ENCODE data around the gene RCN2. TPM values are rescaled to one million over a fixed set of nuclear protein-coding genes. Genes with fewer than 3 reads are reported as not detected.

The RCN2 gene
- total RNA-seq, 1 donor from 2014 or later, result 35.9 TPM

GRCh38 chr15:76994496-76994895 is 62.9 kb downstream of the RCN2 start:
- DNase-seq (ENCODE audit: low read depth in 2 of 2), result no peak

DNA sequence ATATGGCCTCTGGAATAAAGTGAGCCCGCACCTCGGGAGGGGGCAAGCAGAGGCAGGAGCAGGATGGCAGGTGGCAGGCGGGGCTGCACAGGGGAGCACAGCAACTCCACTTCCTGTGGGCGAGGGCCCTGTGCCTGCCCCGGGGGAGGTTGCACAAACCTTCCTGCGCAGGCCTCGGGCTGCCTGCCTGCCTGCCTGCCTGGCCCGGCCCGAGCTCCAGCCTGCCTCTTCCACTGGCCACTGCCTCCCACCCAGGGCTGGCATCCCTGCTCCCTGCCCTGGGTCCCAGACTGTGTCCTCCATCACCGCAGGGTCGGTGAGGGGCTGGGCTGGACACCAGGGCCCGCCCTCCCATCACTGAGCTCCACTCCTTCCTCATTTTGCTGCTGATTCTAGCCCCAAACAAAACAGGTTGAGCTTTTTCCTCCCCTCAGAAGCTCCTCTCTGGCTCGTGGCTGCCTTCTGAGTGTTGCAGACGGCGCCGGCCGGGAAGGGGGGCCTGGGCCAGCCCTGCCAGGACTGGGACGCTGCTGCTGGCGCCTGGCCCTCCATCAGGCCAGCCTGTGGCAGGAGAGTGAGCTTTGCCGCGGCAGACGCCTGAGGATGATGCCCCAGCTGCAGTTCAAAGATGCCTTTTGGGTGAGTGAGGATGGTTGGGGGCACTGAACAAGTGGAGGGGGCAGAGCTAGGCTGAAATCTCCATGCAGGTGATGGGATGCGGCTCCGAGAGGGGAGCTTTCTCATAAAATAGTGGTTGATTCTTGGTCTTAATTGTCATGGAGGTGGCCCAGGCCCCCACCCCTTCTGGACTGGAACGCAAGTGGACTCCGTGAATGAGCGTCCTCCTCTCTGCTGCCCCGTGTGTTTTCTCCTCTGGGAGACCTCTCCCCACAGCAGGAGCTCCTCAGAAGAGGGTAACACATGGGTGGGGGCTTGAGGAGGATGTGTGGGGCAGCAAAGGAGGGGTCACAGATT is 63.7 kb downstream of the RCN2 start, which contains the start of gene PSTPIP1:
TSS of gene PSTPIP1 (plus strand) at position 156 of the 975 bp plus-strand sequence. CDS start at position 604, 448 bp downstream.
- DNase-seq (ENCODE audit: low read depth in 2 of 2), result no peak

DNA sequence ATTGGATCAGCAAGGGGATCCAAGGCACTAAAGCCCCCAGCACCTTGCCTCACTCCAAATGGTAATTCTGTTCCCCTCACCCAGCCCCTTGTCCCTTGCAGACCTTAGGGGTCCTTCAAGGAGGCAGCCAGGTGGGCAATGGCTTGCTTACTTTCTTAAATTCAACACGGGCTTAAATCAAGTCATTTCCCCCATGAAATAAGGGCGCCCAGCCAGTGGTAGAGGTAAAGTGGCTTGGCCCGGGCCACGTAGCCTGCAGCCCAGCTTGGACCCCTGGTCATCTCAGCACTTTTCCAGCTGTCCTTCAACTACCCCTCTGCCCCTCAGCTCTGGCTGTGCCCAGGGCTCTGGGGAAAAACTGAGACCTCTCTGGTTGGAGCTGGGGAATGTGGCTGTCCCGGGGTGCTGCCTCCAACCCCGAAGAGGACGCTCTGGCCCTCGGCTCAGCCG is 64.6 kb downstream of the RCN2 start:
- DNase-seq (ENCODE audit: low read depth in 2 of 2), result no peak

DNA sequence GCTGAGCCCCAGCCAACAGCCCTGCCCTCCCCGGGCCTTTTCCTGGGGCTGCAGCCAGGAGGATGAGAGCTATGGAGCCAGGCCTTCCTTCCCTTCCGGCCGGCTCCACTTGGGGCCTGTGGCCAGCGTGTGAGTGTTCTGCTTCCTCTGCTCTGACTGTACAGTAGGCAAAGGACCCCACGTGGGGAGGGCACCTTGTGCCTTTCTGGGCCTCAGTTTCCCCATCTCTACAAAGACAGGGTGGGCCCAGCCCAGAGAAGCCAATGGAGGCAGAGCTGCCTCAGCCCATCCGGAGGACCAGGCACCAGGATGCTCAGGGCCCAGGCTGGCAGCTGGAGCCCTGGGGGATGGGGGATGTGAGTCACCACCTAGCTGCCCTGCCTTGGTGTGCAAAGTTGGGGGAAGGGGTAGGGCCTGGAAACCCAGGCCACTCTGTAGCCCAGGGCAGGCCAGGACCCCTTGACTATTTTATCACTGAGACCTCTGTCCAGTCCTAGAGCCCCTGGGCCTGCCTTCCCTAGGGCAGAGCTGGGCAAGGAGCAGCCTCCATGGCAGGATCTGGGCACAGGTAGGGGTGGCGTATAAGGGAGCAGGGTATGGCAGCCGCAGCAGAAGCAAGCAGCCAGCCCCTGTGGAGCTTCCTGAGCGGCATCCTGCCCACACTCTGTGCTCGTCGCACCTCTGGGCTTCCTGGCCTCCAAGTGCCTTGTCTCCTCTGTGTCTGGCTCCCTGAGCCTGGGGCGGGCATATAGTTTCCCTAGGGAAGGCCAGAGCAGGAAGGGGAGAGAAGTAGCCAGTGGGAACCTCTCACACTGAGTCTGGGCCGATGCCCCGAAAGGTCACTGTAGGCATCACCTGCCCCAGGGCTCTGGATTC is 65.2 kb downstream of the RCN2 start:
- peak in 1 of 2 donors; percentile 59 for DNase-seq (ENCODE audit: low read depth in 2 of 2)

- no peak for DNase-seq (ENCODE audit: low read depth in 2 of 2)
Measured at GRCh38 chr15:76998663-76999285, 67.2 kb downstream of the RCN2 start.

DNA sequence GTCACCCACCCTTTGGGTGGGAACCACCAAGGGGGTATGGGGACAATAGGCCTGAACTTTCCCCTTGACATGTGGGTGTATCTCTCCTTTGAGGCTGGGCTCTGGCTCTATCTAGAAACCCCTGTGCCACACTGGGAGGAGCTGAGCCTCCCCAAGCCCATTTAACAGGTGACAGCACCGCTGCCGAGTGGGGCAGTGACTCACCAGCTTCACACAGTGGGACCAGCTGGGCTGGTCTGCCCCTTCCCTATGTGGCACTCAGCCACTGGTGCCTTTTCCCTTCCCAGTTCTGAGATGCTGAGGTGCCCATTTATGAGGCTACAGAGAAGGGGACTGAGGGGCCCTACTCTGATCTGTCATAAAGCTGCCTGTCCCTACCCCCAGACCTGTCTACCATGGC is 68.4 kb downstream of the RCN2 start:
- no peak for DNase-seq (ENCODE audit: low read depth in 2 of 2)

- no peak for DNase-seq (ENCODE audit: low read depth in 2 of 2)
Measured at GRCh38 chr15:77001351-77001750, 69.8 kb downstream of the RCN2 start.

DNA sequence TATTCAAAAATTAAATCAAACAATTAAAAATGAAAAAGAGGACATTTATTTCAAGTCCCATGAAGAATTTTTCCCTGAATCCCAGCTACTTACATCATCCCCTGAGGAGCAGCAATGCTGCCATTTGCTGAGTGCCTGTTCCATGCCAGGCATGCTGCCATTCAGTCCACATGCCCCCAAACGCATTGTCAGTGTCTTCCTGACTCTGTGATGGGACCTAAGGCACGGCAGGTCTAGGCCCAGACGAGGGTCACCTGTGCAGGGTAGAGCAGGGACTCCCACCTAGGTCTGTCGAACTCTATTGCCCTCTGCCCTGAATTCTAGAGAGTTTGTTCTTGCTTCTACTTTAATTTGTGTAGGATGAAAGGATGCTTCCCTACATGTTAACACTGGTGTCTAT is 70.4 kb downstream of the RCN2 start:
- no peak for DNase-seq (ENCODE audit: low read depth in 2 of 2)

- DNase-seq (ENCODE audit: low read depth in 2 of 2), result no peak
Measured at GRCh38 chr15:77002436-77002835, 70.9 kb downstream of the RCN2 start.

DNA sequence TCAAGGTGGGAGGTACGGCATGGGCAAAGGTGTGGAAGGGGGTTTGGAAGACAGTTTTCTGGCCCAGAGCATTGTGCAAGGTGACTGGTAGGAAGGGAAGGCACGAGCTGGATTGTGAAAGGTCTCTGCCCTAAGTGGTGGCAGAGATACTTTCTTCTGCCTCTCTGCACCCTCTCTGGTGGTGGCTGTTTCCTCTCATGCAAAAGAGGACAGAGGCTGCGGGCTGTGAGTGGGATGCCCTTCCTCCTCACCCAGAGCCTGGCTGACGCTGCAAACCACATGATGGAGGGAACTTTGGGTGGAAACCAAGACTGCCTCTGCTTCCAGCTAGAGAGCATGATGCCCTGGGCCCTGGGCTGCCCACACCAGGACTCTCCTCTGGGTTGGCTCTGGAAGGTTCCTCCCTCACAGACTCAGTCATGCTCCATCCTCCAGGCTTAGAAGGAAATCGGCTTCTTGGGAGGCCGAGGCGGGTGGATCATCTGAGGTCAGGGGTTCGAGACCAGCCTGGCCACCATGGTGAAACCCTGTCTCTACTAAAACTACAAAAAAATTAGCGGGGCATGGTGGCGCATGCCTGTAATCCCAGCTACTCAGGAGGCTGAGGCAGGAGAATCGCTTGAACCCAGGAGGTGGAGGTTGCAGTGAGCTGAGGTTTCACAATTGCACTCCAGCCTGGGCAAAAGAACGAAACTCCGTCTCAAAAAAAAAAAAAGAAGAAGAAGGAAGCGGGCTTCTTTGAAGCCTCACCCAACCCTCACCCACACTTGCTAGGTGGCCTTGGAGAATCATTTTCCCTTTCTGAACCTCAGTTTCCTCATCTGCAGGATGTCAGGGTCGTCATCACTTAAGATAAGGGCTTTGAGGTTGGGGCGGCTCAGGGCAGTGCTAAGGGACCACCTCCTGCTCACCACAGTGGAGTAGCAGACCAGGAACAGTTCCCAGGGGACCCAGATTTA is 71.7 kb downstream of the RCN2 start:
- no peak for DNase-seq (ENCODE audit: low read depth in 2 of 2)

Other genes with a start within 250 kb of the RCN2 start
- gene SCAPER, start 26.4 kb upstream of the RCN2 start, total RNA-seq, result 5.3 and 7.7 TPM in 2 replicates
- gene PSTPIP1, start 63.4 kb downstream of the RCN2 start, total RNA-seq, result 0.13 and 0.25 TPM in 2 replicates
- 195 and 277 TPM in 2 replicates for gene TSPAN3, start 139.4 kb downstream of the RCN2 start, total RNA-seq

Data from dermis microvascular lymphatic vessel endothelial cell (primary cell).